Measurements from ENCODE around the gene WDR90. TPM values are rescaled to one million over a fixed set of nuclear protein-coding genes. Genes with fewer than 3 reads are reported as not detected.

WDR90 gene
- total RNA-seq (2021) (143 and 147 TPM in 2 replicates), Bru-seq, nascent RNA (percentile 54 among the genes with signal in this experiment), BruChase-seq, experiment 1, labeled RNA remaining after a 2-hour chase (percentile 69 among the genes with signal in this experiment), BruChase-seq, experiment 2, labeled RNA remaining after a 6-hour chase (percentile 90 among the genes with signal in this experiment)
- long read RNA-seq, full-length matches to known transcripts = 2 of 31 reads
- long read RNA-seq, partial matches to known transcripts = 11 of 31 reads
- long read RNA-seq, other reads (novel, unspliced or antisense) = 18 of 31 reads

DNA sequence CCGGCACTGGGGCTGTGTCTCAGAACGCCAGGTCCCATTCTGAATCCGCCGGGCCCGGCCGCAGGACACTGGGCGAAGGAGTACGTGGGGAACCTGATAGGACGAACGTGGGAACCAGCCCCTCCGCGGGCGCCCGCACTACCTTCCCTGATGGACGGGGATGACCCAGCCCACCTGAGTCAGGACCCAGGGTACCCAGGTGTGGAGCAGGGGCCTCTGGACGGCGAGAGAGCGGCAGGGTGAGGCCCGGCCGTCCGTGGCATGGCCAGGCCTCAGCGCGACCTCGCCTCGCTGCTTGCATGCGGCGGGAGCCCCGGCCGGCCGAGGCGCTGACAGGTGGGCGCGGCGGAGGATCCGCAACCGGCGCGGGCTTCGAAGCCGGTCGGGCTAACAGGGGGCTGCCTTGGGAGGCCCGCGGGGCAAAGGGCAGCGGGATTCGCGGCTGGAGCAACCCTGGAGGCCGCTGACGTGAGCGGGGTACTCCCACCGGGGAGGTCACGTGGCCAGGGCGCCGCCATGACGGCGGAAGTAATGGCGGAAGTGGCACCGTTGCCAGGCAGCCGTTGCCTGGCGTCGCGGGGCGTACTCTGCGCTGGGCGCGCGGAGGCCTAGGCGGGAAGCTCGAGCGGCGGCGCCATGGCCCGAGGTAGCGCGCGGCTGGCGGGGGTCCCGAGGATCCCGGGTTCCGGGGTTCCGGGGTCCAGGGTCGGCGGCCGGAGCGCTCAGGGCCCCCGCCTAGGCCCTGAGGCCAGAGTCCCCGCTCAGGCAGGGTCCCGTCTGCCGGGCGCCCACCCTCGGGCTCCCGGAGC is at the start of gene WDR90:
Gene WDR90, plus strand, starts transcription at position 585 of the 809 bp plus-strand sequence. Its CDS starts 52 bp downstream, at position 637.
- TSS peak; percentile 67 for BruUV-seq (replicated peaks)
- Histone ChIP-seq H3K4me1 (ENCODE audit: insufficient read depth, low read length, poor library complexity, severe bottlenecking) (no peaks in the 10 kb centered on the region), H3K4me3 (ENCODE audit: low read depth, low read length, poor library complexity, severe bottlenecking) (peak within 1 kb of the TSS; percentile 86), H3K36me3 (ENCODE audit: insufficient read depth, low read length, poor library complexity, severe bottlenecking) (no peaks in the 10 kb centered on the region), H3K27ac (ENCODE audit: low read depth, low read length, poor library complexity, severe bottlenecking) (peak within 1 kb of the TSS; percentile 94), H3K9me3 (ENCODE audit: low read depth, low read length, poor library complexity, severe bottlenecking) (no peaks in the 10 kb centered on the region), H3K27me3 (replicated peaks; ENCODE audit: insufficient read depth, low read depth, low read length, poor library complexity) (no peaks in the 10 kb centered on the region)
- intact Hi-C loops (cut with micrococcal nuclease; ENCODE audit: unreplicated experiment) = no loop called here
- TF ChIP-seq EZH2 (IDR thresholded peaks at IDR 0.05; ENCODE audit: borderline replicate concordance, low read depth, low read length, poor library complexity, severe bottlenecking) = no peak
- TF ChIP-seq, protein P1, sequence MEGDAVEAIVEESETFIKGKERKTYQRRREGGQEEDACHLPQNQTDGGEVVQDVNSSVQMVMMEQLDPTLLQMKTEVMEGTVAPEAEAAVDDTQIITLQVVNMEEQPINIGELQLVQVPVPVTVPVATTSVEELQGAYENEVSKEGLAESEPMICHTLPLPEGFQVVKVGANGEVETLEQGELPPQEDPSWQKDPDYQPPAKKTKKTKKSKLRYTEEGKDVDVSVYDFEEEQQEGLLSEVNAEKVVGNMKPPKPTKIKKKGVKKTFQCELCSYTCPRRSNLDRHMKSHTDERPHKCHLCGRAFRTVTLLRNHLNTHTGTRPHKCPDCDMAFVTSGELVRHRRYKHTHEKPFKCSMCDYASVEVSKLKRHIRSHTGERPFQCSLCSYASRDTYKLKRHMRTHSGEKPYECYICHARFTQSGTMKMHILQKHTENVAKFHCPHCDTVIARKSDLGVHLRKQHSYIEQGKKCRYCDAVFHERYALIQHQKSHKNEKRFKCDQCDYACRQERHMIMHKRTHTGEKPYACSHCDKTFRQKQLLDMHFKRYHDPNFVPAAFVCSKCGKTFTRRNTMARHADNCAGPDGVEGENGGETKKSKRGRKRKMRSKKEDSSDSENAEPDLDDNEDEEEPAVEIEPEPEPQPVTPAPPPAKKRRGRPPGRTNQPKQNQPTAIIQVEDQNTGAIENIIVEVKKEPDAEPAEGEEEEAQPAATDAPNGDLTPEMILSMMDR (conservative IDR thresholded peaks at IDR 0.05; ENCODE audit: low read depth, low read length) = no peak
- CTCF ChIA-PET = interaction anchor here (0.7 kb wide), 1 partner anchor 285 kb away, joined by 3 read pairs; no protein-coding TSS in a partner anchor
- POLR2A ChIA-PET (ENCODE audit: low non-redundant PET) = no interaction called here
- peak; percentile 96 for DNase-seq (ENCODE audit: low spot score)

DNA sequence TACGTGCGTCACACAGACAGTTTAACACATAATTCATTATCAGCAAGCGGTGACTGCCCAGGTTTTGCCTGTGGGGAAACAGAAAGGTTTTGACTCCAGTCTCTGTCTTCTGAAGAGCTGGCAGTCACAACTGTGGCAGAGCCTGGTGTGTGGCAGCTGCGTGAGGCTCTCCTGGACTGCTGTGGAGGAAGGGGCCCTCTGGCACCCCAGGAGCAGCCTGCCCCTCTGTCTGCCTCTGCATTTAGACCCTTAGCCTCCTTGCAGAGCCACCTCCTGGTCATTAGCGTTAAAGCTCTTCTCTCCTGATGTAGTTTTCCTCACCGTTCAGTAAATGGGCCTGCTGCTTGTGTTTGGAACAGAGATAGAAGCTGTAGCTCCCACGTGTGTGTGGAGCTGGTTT is 48.4 kb upstream of the WDR90 start:
- no peak overlapping the region for H3K27ac ChIP-seq (ENCODE audit: low read depth, low read length, poor library complexity, severe bottlenecking)
- no peaks in the 10 kb centered on the region for H3K4me1 ChIP-seq (ENCODE audit: insufficient read depth, low read length, poor library complexity, severe bottlenecking)
- TF ChIP-seq, protein P1 (conservative IDR thresholded peaks at IDR 0.05; ENCODE audit: low read depth, low read length) = peak; percentile 41
- no peak for TF ChIP-seq EZH2 (IDR thresholded peaks at IDR 0.05; ENCODE audit: borderline replicate concordance, low read depth, low read length, poor library complexity, severe bottlenecking)
- POLR2A ChIA-PET (ENCODE audit: low non-redundant PET) = interaction anchor here (0.7 kb wide), 1 partner anchor 1425 kb away, joined by 4 read pairs; no protein-coding TSS in a partner anchor
- peaks cover 4% of the 10 kb centered on the region for H3K36me3 ChIP-seq (ENCODE audit: insufficient read depth, low read length, poor library complexity, severe bottlenecking)
- intact Hi-C loops (cut with micrococcal nuclease; ENCODE audit: unreplicated experiment) = no loop called here
- no peak for DNase-seq (ENCODE audit: low spot score)
- no peaks in the 10 kb centered on the region for H3K27me3 ChIP-seq (replicated peaks; ENCODE audit: insufficient read depth, low read depth, low read length, poor library complexity)
- no TSS peak for BruUV-seq (replicated peaks)
- H3K4me3 ChIP-seq (ENCODE audit: low read depth, low read length, poor library complexity, severe bottlenecking) = no peak overlapping the region
- CTCF ChIA-PET = no interaction called here
- H3K9me3 ChIP-seq (ENCODE audit: low read depth, low read length, poor library complexity, severe bottlenecking) = no peaks in the 10 kb centered on the region

DNA sequence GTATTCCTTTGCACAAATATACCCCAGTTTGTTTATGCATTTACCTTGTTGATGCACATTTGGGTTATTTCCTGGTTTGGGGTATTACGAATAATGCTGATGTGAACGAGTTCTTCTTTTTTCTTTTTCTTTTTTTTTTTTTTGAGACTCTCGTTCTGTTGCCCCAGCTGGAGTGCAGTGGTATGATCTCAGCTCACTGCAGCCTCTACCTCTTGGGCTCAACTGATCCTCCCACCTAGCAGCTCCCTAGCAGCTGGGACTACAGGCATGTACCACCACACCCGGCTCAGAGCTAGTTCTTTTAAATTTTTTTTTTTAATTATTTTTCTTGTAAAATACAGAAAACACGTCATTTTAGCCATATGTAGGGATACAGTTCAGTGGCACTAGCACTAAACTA is 45.2 kb upstream of the WDR90 start:
- ChIA-PET POLR2A (ENCODE audit: low non-redundant PET) (no interaction called here), CTCF (no interaction called here)
- no peaks in the 10 kb centered on the region for H3K4me1 ChIP-seq (ENCODE audit: insufficient read depth, low read length, poor library complexity, severe bottlenecking)
- no peak for TF ChIP-seq EZH2 (IDR thresholded peaks at IDR 0.05; ENCODE audit: borderline replicate concordance, low read depth, low read length, poor library complexity, severe bottlenecking)
- TF ChIP-seq, protein P1 (conservative IDR thresholded peaks at IDR 0.05; ENCODE audit: low read depth, low read length) = no peak
- no peak for DNase-seq (ENCODE audit: low spot score)
- no peak overlapping the region for H3K4me3 ChIP-seq (ENCODE audit: low read depth, low read length, poor library complexity, severe bottlenecking)
- intact Hi-C loops (cut with micrococcal nuclease; ENCODE audit: unreplicated experiment) = no loop called here
- H3K27me3 ChIP-seq (replicated peaks; ENCODE audit: insufficient read depth, low read depth, low read length, poor library complexity) = no peaks in the 10 kb centered on the region
- no peak overlapping the region for H3K27ac ChIP-seq (ENCODE audit: low read depth, low read length, poor library complexity, severe bottlenecking)
- BruUV-seq (replicated peaks) = no TSS peak
- no peaks in the 10 kb centered on the region for H3K9me3 ChIP-seq (ENCODE audit: low read depth, low read length, poor library complexity, severe bottlenecking)
- H3K36me3 ChIP-seq (ENCODE audit: insufficient read depth, low read length, poor library complexity, severe bottlenecking) = no peaks in the 10 kb centered on the region
